HG03039 (cell line): ENCODE measurements around the gene EIF3M.
"Not testable (repeated sequence)": the region's sequence is repeated elsewhere in the genome, so short reads cannot be mapped to it uniquely, and the experiment has no call there.

Experiments used
- ATAC-seq: cut with Tn5 transposase; IDR thresholded peaks from one replicate; pipeline ENCODE4 v1.9.1; 2021; ENCODE audit warnings: mild to moderate bottlenecking, moderate library complexity; ENCODE audit not compliant: unreplicated experiment

The EIF3M gene

GRCh38 chr11:32594272-32594671, 10.6 kb downstream of the EIF3M start:
- no peak for ATAC-seq

- not testable (repeated sequence) for ATAC-seq
Measured at GRCh38 chr11:32596114-32596513, 12.5 kb downstream of the EIF3M start.

- no peak for ATAC-seq
Measured at GRCh38 chr11:32597921-32598320, 14.3 kb downstream of the EIF3M start.

- ATAC-seq = no peak
Measured at GRCh38 chr11:32602657-32603415, 19.2 kb downstream of the EIF3M start.

- no peak for ATAC-seq
Measured at GRCh38 chr11:32606220-32606619, 22.6 kb downstream of the EIF3M start.

GRCh38 chr11:32608826-32609225, 25.2 kb downstream of the EIF3M start:
- not testable (repeated sequence) for ATAC-seq

- no peak for ATAC-seq
Measured at GRCh38 chr11:32610797-32611352, 27.2 kb downstream of the EIF3M start.

- no peak for ATAC-seq
Measured at GRCh38 chr11:32613500-32614151, 30.0 kb downstream of the EIF3M start.

- no peak for ATAC-seq
Measured at GRCh38 chr11:32615422-32615821, 31.8 kb downstream of the EIF3M start.

- ATAC-seq = no peak
Measured at GRCh38 chr11:32616903-32617302, 33.3 kb downstream of the EIF3M start.

GRCh38 chr11:32630844-32631243, 47.2 kb downstream of the EIF3M start:
- ATAC-seq = no peak

- no peak for ATAC-seq
Measured at GRCh38 chr11:32635819-32636218, 52.2 kb downstream of the EIF3M start.

GRCh38 chr11:32641361-32641760, 57.7 kb downstream of the EIF3M start:
- no peak for ATAC-seq

- no peak for ATAC-seq
Measured at GRCh38 chr11:32643526-32643925, 59.9 kb downstream of the EIF3M start.
